ENCODE measurements around the gene GRIK3.
"Not testable (repeated sequence)": the region's sequence is repeated elsewhere in the genome, so short reads cannot be mapped to it uniquely, and the experiment has no call there.

Gene GRIK3

DNA sequence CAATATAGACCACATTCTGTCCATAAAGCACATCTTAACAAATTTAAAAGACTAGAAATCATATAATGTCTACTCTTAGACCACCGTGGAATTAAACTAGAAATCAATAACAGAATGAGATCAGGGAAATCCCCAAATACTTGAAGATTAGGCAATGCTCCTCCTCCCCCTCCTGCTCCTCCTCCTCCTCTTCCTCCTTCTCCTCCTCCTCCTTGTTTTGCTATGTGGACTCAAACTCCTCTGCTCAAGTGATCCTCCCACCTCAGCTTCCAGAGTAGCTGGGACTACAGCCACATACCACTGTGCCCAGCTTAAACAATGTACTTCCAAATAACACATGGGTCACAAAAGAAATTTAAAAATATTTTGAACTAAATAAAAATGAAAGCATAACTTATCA, 134.2 kb downstream of the GRIK3 start:
- no peak for DNase-seq

DNA sequence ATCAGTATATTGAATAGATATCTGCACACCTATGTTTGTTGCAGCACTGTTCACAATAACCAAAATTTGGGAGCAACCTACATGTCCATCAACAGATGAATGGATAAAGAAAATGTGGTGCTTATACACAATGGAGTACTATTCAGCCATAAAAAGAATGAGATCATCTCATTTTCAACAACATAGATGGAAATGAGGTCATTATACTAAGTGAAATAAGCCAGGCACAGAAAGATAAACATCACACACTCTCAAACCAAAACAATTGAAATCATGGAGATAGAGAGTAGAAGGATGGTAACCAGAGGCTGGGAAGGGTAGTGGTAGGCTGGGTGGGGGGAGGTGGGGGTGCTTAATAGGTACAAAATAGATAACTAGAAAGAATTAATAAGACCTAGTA, 136.5 kb downstream of the GRIK3 start:
- DNase-seq, result not testable (repeated sequence)

DNA sequence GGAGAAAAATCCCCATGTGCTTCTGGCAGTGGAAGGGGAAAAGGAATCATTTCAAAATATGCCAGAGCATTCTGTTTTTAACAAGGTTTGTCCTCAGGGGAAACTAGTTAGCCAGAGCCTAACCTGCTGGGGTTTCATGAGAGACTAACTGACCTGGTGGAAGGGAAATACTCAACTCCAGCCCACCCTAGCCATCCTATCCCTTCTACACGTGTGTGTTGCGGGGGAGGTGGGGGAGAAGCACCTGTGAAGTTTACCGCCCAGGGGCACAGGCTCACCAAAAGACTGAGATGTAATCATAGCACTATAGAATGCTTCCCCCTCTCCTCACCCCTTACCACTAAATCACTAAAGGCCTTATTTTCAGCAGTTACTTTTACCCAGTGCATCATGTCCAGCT, 139.5 kb downstream of the GRIK3 start:
- no peak for DNase-seq

DNA sequence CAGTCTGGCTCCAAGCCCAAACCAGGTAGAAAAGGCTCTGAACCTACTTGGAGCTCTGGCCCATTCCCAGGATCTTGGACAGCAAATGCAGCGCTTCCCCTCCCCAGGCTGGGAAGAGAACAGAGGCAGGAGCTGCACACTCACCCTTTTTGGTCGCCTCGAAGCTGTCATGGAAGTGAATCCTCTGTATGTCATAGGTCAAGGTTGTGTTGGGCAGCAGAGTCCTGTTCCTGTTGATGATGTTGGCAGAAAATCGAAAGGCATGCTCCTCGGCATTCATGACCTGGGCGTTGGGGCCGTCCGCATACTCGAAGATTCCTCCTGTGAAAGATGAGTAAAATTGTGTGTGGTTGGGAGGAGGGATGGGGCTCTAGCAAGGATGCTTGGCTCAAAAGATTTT, 143.5 kb downstream of the GRIK3 start:
- no peak for DNase-seq

DNA sequence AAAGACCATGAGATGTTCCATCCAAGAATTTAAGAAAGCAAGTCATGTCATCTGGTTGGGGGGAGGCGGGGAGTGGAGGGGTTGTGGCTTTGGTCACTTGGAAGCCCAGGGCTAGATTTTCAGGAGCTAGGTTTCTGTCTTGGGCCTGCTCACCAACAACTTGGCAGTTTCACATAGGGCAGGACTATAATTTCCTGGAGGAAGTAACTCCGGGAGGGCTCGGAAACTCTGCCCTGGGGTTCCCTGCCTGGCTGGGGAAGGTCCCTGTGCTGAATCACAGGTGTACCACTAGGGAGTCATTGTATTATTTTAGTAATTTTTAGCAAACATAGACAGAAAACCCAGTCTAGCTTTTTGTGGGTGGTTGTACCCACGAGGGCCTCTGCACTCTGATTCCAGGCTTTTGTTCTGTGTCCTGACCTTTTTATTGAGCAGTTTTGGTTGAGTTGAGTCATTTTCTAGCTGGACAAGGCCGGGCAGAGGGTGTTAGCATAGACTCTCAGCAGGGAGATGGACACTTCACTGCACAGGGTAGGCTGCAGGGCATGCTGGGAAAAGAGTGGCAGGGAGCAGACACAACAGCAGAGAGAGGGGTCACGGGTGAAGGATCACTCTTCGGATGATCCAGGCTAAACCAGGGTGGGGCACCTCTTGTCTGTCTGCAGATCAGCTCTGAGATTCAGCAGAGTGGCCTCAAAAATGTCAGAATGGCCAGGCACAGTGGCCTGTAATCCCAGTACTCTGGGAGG, 144.7 kb downstream of the GRIK3 start:
- DNase-seq, result no peak

DNA sequence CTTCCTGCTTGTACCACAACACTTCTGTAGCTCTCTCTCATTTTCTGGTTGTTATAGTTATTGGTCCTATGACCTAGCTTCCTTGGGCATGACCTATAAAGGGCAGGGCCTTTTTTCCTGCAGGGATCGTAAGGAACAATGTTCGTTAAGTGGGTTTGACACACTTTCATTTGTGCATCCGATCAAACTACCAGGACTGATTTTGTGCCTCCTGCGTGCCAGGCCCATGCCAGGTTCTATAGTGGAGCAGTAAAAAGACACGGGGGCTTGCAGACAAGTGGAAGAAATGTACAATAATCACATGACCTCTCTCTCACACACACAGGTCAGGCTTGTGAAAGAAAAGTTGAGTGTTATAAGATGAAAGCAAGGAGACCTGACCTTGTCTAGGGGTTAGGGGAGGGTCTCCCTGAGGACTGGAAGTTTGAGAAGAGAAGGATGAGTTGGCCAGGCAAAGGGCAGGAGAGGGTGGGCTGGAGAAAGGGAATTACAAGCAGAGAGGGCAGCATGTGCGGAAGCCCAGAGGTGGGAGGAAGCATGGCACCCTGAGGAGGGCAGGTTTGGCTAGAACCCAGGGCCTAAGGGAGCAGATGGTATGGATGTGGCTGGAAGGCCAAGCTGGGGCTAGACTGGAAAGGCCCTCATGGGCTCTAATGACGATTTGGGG, 145.4 kb downstream of the GRIK3 start:
- no peak for DNase-seq

DNA sequence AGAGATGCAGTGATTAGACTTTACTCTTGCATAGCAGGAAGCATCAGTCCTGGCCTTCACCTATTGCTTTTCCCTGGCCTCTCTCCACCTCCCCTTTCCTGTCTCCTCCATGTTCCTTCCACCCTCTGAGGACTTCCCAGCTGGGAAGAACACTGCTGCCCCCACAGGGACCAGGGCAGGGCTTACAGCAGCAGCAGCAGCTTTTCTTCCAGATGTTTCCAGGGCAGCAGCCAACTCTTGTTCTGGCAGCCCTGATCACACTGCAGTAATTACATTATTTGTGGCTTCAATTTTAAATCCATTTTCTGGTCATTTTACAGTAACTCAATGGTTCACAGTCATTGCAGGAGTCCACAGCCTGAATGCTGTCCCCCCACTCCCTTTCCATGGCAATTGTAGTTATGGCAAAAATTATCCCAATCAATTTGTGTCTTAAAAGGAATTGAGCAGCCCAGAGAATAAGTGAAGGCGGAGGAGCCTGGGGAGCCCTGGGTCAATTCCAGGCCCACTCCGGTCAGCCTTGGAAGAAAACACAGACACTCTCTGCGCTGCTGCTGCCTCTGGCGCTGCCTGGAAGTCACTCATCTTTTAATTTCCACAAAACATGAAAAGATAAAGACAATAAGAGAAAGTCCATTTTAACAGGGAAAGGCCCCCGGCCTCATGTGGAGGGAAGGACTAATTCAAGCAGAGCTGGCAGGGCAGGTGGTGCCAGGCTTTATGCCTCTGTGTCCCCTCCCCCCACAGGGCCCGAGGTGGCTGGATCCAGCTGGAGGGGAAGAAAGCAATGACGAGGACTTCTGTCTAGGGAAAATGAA, 148.6 kb downstream of the GRIK3 start:
- DNase-seq, result no peak

DNA sequence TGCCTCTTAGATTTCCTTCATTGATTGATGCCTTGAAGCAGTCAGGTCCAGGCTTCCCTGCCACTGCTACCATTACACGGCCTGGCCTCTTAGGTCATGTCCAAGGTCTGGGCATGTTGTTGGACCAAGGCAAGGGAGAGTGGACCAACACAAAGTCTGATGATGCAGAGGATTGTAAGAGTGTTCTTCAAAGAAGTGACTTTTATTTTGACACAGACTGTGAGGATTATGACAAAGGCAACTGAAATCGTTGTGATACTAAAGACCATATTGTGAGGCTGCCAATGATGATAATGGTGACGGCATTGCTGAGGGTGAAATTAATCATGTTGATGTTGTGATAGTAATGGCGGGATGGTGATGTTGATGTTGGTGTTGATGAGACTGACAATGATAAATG, 149.5 kb downstream of the GRIK3 start:
- DNase-seq, result no peak

DNA sequence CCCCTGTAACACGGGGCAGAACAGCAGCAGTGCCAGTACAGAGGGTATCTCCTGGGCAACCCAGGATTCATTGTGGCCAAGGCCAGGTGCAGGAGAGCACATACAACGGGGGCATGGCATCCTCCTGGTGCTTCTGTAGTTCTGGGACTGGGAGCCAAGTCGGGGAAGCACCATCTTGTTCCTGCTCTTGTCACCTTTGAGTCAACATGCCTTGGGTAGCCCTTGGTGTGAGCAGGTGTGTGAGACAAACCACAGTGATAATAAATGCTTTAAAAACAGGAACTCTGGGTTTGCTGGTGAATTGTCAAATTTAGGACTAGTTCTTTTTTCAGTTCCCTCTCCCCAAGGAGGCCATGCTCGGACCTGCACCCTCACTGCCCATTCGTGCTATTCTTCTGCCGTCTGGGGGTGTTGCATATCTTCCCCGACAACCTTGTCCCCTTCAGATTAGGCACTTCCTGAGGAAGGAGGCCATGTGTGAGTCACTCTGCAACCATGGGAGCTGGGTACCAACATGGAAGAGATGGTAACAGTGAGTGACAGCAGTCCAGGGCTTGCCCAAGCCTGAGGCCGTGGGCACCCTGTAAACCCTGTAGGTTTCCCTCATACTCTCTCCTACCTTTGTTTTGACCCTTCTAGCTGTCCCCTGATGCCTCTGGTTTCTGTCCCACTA, 150.2 kb downstream of the GRIK3 start:
- DNase-seq, result no peak

DNA sequence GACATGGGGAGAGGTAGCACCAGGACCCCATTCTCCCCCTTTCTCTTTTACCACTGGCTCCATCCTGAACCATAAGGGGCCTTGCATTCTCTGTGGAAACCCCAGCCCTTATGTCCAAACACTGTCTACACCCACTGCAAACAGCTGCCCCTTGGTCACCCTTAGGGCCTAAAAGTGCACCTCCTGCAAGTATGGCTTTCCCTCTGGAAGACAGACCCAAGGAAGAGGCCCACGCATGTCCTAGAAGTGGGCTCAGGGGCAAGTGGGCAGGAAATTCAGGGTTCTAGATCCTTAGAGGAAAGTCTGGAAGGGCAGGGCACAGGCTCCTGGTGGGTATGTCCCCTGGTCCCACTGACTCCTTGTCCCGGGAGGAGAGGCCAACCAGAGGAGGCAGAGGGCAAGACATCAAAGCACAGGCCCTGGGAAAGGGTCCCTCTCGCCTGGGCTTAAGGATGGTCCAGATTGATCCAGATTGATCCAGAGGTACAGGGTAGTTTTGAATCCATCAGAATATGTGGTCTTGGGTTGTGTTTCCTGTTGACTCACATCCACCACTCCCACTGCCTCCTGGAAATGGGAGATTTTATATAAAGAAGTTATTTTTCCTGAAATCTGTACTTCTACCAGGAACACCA, 150.9 kb downstream of the GRIK3 start:
- DNase-seq, result no peak

DNA sequence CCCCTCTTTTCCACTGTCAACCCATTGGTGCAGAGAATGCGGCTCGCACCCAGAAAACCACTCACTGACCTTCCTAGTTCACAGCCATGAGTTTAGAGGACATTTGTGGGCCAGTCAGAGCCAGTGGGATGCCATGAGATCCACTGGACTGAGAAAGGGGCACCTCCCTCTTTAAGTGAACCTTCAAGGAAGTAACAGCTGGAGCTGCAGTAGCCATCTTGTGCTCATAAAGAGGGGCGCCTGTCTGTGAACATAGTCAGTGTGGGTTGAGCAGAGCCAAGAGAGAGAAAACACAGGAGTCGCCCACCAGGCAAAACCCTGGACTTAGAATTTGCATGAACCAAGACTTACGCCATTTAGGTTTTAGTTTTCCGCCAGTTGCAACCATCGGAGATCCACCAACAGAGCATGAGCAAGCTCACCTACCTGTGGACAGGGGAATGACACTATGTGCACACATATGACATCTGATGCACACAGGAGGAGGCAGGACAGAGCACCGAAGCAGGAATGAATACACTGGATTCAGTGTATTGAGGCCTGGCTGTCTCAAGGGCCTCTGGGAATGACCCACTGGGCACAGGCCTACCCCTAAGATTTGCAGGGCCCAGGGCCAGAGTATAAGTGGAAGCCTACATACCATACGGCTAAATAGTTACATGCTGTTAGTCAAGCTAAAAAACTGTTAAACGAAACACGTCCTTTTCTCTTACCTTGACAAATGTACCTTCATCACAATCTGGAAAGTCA, 151.6 kb downstream of the GRIK3 start:
- no peak for DNase-seq

DNA sequence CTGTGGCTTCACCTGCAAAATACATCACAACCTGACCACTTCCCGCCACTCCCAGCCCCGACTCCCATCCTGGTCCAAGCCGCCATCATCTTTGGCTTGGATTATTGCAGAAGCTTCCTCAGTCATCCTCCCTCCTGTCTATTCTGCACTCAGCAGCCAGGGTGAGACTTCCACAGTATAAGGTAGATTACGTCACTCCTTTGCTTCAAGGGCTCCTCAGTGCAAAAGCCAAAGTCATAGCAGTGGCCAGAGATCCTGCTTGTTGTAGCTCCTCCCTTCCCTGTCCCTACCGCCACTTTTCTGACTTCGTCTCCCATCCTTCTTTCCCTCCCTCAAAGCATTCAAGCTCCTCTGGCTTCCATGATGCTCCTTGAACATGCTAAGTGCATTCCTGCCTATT, 152.8 kb downstream of the GRIK3 start:
- DNase-seq, result no peak

DNA sequence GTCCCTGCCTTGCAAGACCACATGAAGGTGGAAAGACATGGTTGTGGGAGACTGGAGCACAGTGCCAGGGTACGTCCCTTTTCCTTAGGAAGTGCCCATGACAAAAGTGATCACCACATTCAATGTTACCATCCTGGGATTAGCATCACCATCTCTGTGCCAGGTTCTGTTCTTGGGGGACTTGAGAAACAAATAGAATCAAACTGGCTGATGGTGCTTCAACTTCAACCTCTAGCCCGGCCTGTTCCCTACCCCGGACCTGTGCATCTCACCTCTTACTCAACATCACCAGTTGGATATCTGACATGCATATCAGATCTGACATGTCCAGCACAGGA, 153.3 kb downstream of the GRIK3 start:
- DNase-seq, result no peak

DNA sequence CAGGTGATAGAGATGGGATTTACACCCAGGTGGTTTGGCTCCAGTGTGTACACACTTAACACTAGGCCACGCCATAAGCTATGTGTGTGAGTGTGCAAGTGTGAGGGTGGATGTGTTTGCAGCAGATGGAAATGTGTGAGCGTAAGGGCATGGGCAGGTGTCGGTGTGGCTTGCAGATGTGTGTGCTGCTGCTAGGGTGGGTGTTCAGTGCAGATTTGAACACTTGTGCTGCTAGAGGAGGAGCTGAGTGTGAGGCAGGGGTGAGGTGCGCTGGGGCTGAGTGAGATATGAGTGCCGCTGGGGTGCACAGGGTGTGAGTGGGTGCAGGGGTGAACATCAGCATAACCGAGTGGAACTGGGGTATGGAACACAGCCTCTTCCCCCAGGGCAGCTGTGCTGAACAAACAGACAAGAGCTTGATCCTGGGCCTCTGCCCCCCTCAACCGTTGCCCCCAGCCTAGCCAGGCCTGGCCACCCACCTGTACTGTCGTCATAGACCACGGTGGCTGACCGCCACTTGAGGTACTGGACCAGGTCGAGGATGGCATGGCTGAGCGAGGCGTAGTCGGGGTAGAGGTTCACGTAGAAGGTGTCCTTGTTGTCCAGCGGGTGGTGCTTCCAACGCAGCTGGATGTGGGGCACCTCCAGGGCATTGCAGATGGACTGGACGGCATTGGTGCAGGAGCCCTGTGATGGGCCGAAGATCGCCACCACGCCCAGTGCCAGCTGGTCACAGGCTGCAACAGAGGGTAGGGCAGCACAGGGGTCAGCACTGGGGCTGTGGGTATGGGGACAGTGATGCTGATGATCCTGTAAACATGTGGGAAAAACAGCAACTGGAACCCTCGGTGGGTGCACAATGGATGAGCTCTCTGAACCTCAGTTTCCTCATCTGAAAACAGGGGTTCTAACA, 153.9 kb downstream of the GRIK3 start:
- DNase-seq, result no peak

DNA sequence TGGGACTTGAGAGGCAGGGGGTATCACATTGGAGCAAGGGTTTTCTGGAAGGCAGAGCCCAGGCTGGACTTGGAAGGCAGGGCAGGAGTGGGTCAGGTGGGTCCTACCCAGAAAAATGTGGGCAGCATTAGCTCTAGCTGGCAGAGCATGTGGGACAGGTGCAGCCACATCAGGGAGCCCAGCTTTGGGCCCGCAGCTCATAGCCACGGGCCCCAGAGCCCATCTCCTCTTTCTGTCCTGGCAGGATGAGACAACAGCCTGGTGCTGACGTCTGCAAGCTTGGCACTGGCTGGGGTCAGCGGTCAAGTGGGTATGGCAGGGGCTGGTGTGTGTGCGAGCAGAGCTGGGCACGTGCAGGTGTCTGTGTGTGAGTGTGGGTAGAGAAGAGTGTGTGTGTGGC, 154.7 kb downstream of the GRIK3 start:
- no peak for DNase-seq

DNA sequence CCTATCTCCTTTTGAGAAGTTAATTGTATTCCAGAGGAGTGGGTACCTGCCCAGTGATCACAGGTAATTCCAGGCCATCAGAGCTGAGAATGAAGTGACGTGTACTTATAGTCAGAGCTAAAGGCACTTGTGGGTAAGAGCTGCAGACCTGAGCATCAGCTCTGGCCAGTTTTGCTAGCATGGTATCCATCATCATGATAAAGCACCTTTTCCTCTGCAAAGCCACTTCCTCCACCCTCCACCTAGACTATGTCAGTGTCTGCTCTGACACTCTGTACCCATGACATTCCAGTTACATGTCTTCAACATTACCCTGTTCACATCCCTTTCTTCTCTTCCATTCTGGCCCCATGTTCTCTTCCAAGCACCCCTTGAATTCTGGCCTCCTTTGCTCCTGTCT, 157.3 kb downstream of the GRIK3 start:
- no peak for DNase-seq

DNA sequence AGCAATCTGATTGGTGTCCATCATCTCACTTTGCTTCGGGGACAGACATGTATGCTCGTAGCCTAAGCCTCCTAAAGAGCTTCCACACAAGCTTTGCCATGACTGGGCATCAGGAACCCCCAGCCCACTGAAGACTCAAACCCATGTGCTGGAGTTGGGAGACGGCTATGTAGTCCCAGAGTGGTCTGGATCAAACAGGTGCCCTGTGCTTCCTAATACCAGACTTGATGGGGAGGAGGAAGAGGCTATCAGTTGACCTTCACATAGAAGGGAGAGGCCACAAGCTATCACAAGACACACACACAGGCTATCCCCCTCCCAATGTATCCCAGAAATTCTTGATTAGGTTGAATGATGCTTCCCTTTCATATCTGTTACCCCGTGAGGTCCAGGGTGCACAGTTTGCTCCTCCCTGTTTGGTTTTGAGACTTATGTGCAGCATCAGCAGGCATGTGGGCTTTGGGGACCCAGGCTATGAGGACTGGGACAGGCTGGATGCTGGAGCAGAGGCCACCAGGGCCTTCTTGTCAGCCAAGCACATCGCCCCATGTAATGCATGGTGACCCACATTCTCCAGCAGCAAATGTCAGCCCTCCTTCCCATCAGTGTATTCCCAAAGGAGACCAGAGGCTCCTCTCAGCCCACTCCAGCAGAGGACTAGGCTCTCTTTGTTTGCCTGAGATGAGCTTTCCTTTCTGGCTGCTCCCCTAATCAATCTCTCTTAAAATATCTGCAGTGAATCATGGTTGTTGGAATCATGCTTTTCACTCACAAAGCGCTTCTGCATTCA, 159.8 kb downstream of the GRIK3 start:
- no peak for DNase-seq

DNA sequence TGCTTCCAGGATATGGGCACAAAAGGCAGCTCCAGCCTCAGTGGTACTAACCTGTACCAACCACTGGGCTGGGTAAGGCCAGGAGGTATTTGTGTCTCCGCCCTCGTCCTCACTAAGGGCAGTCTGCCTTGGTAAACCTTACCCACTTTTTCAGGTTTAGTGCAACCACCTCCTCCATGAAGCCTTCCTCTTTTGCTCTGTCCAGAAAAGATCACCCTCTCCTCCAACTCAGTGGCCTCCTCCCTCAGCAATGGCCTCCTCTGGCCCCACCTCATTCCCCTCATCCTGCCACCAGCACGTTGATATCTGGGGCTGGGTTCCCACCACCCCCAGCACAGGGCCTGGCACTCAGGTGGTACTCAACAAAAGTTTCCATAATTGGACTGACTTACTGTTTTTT, 161.5 kb downstream of the GRIK3 start:
- no peak for DNase-seq

DNA sequence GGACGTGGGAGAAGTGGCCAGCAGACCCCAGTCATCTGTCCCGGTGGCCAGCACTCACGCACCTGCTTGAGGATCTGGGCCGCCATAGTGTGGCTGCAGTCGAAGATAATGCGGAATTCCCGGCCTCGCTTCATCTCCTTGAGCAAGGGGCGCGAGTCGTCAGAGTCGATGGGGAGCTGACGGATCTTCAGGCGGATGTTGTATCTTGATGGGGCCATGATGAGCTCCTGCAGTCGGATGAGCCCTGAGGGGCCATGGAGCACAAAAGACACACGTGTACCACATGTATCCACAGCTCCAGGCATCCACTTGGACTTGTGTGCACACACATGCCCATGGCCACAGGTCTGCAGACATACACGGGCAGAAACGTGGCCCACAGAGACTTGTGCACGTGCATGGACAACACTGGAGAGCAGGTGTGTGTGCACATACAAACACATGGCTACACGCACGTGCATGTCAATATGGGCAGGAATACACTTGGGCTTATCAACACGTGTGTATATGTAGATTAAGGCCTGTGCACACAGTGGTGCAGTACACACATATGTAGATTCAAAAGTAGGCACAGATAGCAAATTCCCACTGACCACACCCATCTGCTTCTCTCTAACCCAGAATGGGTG, 162.1 kb downstream of the GRIK3 start:
- DNase-seq, result no peak
